ENCODE data around the gene SH2D2A. TPM values are rescaled to one million over a fixed set of nuclear protein-coding genes. Genes with fewer than 3 reads are reported as not detected.

SH2D2A gene
- total and polyA plus RNA-seq, 2 experiments from 2014 or later, result 0.18 to 0.60 TPM

GRCh38 chr1:156789621-156790318 is 26.9 kb downstream of the SH2D2A start:
- no peak overlapping the region for H3K27ac ChIP-seq
- DNase-seq (ENCODE audit: low spot score), result no peak
- no peaks in the 10 kb centered on the region for H3K27me3 ChIP-seq
- no peak overlapping the region for H3K4me3 ChIP-seq
- H4K20me1 ChIP-seq (ENCODE audit: insufficient read depth, poor library complexity, severe bottlenecking), result peaks cover 34% of the 10 kb centered on the region
- H3K4me2 ChIP-seq, result no peak overlapping the region
- no peak overlapping the region for H2AFZ ChIP-seq
- no peaks in the 10 kb centered on the region for H3K4me1 ChIP-seq (ENCODE audit: insufficient read depth)
- TF ChIP-seq EZH2 (IDR thresholded peaks at IDR 0.05; ENCODE audit: borderline replicate concordance), result no peak
- no peak for TF ChIP-seq EZH2phosphoT487 (IDR thresholded peaks at IDR 0.05; ENCODE audit: low read depth, severe bottlenecking, unreplicated experiment)
- H3K36me3 ChIP-seq (replicated peaks; ENCODE audit: insufficient read depth, low read depth), result peaks cover 5% of the 10 kb centered on the region
- no peaks in the 10 kb centered on the region for H3K9me2 ChIP-seq (replicated peaks; ENCODE audit: insufficient read depth)
- WGBS (ENCODE audit: low lambda C conversion rate, missing lambda C conversion rate), result 88% methylated on average over 4 of the region's 4 CpGs
- peaks cover 47% of the 10 kb centered on the region for H3K79me2 ChIP-seq
- H3K9me3 ChIP-seq (ENCODE audit: low read depth), result no peaks in the 10 kb centered on the region

- peaks cover 40% of the 10 kb centered on the region for H4K20me1 ChIP-seq (ENCODE audit: insufficient read depth, poor library complexity, severe bottlenecking)
Measured at GRCh38 chr1:156788136-156788535, 28.5 kb downstream of the SH2D2A start.

GRCh38 chr1:156786640-156787039 is 30.0 kb downstream of the SH2D2A start:
- H3K4me3 ChIP-seq, result no peak overlapping the region
- H3K4me1 ChIP-seq (ENCODE audit: insufficient read depth), result no peaks in the 10 kb centered on the region
- H3K27ac ChIP-seq, result no peak overlapping the region
- DNase-seq (ENCODE audit: low spot score), result no peak
- H3K79me2 ChIP-seq, result peaks cover 76% of the 10 kb centered on the region
- no peaks in the 10 kb centered on the region for H3K9me2 ChIP-seq (replicated peaks; ENCODE audit: insufficient read depth)
- H4K20me1 ChIP-seq (ENCODE audit: insufficient read depth, poor library complexity, severe bottlenecking), result peaks cover 50% of the 10 kb centered on the region
- peaks cover 6% of the 10 kb centered on the region for H3K36me3 ChIP-seq (replicated peaks; ENCODE audit: insufficient read depth, low read depth)
- no peak overlapping the region for H2AFZ ChIP-seq
- TF ChIP-seq EZH2 (IDR thresholded peaks at IDR 0.05; ENCODE audit: borderline replicate concordance) (no peak), EZH2phosphoT487 (IDR thresholded peaks at IDR 0.05; ENCODE audit: low read depth, severe bottlenecking, unreplicated experiment) (no peak), CTCF (IDR thresholded peaks at IDR 0.05; ENCODE audit: poor library complexity) (no peak)
- WGBS (ENCODE audit: low lambda C conversion rate, missing lambda C conversion rate), result 98% methylated on average over 10 of the region's 10 CpGs
- H3K9me3 ChIP-seq (ENCODE audit: low read depth), result no peaks in the 10 kb centered on the region
- H3K4me2 ChIP-seq, result no peak overlapping the region
- no peaks in the 10 kb centered on the region for H3K27me3 ChIP-seq

More at GRCh38 chr1:156788136-156788535, 28.5 kb downstream of the SH2D2A start:
- Histone ChIP-seq H2AFZ (no peak overlapping the region), H3K4me3 (no peak overlapping the region), H3K79me2 (peaks cover 61% of the 10 kb centered on the region), H3K27ac (no peak overlapping the region), H3K36me3 (replicated peaks; ENCODE audit: insufficient read depth, low read depth) (peaks cover 5% of the 10 kb centered on the region), H3K9me2 (replicated peaks; ENCODE audit: insufficient read depth) (no peaks in the 10 kb centered on the region), H3K9me3 (ENCODE audit: low read depth) (no peaks in the 10 kb centered on the region), H3K4me2 (no peak overlapping the region), H3K4me1 (ENCODE audit: insufficient read depth) (no peaks in the 10 kb centered on the region), H3K27me3 (no peaks in the 10 kb centered on the region)
- no peak for TF ChIP-seq EZH2 (IDR thresholded peaks at IDR 0.05; ENCODE audit: borderline replicate concordance)
- DNase-seq (ENCODE audit: low spot score), result no peak
- WGBS (ENCODE audit: low lambda C conversion rate, missing lambda C conversion rate), result 95% methylated on average over 2 of the region's 2 CpGs

GRCh38 chr1:156785458-156785857 is 31.2 kb downstream of the SH2D2A start:
- H2AFZ ChIP-seq, result no peak overlapping the region
- H4K20me1 ChIP-seq (ENCODE audit: insufficient read depth, poor library complexity, severe bottlenecking), result peaks cover 53% of the 10 kb centered on the region
- no peaks in the 10 kb centered on the region for H3K9me2 ChIP-seq (replicated peaks; ENCODE audit: insufficient read depth)
- no peaks in the 10 kb centered on the region for H3K9me3 ChIP-seq (ENCODE audit: low read depth)
- TF ChIP-seq EZH2 (IDR thresholded peaks at IDR 0.05; ENCODE audit: borderline replicate concordance) (no peak), CTCF (IDR thresholded peaks at IDR 0.05; ENCODE audit: poor library complexity) (no peak), EZH2phosphoT487 (IDR thresholded peaks at IDR 0.05; ENCODE audit: low read depth, severe bottlenecking, unreplicated experiment) (no peak)
- no peaks in the 10 kb centered on the region for H3K27me3 ChIP-seq
- no peak overlapping the region for H3K4me2 ChIP-seq
- H3K36me3 ChIP-seq (replicated peaks; ENCODE audit: insufficient read depth, low read depth), result peaks cover 6% of the 10 kb centered on the region
- 98% methylated on average over 6 of the region's 6 CpGs for WGBS (ENCODE audit: low lambda C conversion rate, missing lambda C conversion rate)
- H3K79me2 ChIP-seq, result peaks cover 77% of the 10 kb centered on the region
- no peak for DNase-seq (ENCODE audit: low spot score)
- no peaks in the 10 kb centered on the region for H3K4me1 ChIP-seq (ENCODE audit: insufficient read depth)
- no peak overlapping the region for H3K27ac ChIP-seq
- H3K4me3 ChIP-seq, result no peak overlapping the region
